Colon (tissue), 2 donors: ENCODE data around the gene CCDC97.
"Not testable (repeated sequence)": the region's sequence is repeated elsewhere in the genome, so short reads cannot be mapped to it uniquely, and the experiment has no call there.

Experiments used
- FAIRE-seq: peaks from 2 replicates; lab custom pipeline; 2012; peaks lifted over from hg19 to GRCh38; lab: Jason Lieb, UNC
- donor health status: control.
- donor health status: control.

CCDC97 gene

DNA sequence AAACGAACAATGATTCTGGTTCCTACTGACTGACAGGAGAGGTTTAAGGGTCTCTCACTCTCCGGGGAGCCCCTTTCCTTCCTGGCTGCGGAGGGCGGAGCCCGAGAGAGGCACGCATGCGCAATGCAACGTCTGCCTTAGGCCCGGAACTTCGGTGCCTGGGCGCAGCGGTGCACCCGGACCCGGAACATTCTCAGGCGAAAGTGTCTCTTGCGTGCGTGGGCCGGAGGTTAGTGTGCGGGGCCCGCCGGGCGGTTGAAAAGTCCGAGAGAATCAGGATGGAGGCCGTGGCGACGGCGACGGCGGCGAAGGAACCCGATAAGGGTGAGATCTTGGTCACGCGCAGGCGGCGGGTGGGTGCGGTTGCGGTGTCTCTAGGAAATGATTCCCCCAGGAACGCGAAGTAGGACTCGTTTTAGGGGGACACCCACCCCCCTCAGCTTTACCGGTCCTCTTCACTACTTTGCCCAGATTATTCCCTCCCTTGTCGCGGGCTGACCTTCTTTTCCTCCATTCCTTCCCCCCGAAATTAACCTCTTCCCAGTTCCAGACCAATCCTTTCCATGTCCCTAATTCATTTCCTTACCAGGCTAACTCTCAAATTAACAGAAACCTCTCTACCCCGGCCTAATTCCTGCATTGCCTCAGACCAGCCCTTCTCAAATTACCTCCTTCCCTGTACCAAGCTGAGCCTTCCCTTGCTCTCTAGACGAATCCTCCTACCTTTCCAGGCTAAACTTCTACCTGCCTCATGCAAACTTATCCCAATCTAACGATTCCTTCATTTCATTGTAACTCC lies at the start of gene CCDC97:
Gene CCDC97, plus strand, starts transcription at position 140 of the 799 bp plus-strand sequence. Its CDS starts 139 bp downstream, at position 279.
- no peak for FAIRE-seq

DNA sequence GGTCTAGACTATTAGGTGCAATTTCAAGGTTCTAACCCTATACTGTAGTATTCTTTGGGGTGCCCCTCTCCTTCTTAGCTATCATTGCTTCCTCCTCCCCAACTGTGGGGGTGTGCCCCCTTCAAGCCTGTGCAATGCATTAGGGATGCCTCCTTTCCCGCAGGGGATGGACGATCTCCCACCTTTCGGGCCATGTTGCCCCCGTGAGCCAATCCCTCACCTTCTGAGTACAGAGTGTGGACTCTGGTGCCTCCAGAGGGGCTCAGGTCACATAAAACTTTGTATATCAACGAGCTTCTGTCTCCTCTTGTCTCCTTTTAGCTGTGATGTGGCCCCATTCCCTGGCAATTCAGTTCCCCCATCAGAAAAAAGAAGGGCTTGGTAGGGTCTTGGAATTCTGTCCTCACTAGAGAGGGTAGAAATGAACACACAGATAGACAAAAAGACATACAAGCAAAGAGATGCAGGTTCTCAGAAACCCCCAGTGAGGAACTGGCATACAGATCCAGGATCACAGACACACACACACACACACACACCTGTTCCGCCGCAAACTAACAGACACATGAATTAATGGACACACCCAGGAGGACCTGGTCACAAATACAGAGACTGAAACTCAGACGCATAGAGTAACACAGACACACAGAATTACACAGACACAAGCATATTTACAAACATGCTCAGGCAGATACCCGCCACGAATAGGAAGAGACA lies 48.3 kb upstream of the CCDC97 start:
- no peak for FAIRE-seq

DNA sequence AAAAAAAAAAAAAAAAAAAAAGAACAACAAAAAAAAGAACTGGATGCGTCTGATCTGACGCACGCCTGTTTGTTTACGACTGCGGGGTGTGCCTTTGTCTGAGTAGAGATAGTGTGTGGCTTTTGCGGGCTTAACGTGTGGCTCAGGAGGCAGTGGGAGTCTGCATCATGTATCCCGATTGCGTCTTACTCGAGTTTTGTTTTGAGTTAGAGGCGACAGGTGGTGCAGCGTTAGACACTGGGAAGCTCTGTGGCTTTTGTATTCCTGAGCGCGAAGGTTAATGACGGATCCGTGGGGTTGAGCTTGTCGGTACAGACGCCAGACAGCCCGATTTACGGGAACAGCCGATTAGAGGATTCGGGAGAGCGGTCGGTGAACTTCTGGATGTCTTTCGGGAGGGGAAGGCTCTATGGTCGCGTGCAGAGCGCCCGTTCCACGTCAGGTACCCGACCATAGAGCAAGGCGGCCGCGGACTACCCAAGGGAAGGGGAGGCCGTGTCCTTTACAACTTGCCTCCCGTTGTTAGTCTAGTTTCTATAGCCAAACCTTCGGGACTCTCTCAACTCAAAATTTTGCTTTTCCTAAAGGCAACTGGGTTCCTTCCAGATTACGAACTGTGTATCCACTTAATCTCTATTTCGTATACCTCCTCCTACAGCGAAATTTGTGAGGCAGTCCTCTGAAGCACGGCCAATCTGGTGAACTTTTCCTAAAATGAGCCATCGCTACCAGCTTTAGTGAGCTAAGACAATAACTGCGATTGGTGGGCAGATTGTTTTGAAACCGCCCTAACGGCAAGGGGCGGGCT lies 46.7 kb upstream of the CCDC97 start:
- no peak for FAIRE-seq

DNA sequence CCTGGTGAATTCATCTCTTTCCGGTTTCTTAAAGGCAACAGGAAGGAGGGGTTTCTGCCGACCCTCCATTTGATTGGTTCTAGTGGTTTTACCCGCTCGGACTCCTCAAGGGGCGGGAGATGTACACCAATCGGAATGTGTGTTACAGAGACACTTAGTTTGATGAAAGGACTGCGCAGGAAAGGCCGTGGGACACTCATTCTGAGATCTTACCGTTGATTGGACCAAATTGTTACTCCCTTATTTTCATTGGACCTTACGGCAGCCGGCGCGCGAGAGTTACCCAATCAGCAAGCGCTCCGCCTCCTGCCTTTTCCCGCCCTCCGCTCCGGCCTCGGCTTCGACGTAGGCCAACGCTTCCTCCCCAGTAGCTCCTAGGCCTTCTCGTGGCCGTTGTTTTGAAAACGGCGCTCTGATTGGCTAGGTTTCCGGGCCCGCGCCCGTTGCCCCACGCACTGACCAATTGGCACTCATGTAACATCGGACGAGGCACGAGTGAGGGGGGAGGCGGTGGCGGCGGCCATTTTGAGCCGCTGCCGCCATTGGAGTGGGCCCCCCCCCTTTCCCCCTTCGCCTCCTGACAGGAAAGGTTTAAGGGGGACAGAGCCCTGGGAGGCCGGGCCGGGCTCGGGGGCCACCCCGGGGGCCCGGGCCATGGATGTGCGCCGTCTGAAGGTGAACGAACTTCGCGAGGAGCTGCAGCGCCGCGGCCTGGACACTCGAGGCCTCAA lies 46.0 kb upstream of the CCDC97 start, which contains the start of gene HNRNPUL1:
Gene HNRNPUL1, plus strand, starts transcription at position 523 of the 731 bp plus-strand sequence. Its CDS starts 132 bp downstream, at position 655.
- peak; percentile 98 for FAIRE-seq

DNA sequence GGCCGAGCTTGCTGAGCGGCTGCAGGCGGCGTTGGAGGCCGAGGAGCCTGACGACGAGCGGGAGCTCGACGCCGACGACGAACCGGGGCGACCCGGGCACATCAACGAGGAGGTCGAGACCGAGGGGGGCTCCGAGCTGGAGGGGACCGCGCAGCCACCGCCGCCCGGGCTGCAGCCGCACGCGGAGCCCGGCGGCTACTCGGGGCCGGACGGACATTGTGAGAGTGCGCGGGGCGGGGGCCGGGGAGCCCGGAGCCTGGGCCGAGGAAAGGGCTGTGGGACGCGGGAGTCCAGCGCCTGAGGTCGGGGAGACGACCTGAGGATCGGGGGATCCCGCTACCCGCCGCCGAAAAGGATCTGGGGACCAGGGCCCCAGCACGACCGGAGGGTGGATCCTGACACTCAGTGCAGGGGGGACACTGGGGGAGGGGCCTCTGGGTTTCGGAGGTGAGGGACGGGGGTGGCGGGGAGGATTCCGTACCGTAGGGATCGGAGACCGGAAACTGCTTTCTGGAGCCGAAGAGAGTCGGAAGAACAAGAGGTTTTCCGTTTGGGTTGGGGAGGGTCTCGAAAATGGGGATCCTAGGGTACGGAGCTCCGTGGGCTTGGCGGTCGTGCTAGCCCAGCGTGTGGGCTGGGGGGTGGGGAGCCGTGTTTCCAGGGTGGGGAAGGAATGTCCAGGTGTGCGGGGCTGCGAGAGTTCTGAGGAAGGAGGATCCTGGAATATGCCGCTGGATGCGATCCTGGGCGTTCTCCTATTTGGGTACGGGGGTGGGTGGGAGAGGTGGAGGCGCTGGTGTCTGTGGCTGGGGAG lies 45.2 kb upstream of the CCDC97 start:
- FAIRE-seq = no peak

DNA sequence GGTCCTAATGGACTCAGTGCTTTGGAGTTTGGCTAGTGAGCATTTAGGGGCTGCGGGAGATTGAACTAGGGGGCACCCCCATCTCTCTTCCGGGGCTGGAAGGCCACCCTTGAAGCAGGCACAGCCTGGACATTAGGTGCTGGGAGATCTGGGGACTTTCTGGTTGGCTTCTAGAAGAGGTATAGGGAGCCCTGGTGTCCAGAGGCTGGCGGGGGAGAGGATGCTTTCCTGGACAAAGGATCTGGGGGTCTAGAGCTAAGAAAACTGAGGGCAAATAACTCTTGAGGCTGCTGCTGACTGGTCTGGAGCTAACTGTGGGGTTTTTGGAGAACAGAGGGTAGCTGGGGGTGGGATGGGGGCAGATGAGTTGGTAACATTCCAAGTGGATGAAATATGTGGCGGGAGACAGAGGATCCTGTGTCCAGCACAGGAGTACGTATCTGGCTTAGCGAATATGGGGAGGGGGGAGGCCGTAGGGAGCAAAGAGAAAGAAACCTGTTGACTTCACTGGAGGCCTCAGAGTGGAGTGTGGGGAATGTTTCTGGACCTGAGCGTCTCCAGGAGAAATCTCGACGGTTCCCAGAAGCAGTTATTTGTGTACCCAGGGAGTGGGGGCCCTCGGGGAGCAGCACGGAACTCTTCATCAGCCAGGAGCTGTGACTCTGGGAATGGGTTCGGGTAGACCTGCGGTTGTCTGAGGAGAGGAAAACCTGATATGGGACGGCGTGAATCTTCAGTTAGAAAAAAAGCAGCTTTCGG lies 44.4 kb upstream of the CCDC97 start:
- FAIRE-seq = no peak

DNA sequence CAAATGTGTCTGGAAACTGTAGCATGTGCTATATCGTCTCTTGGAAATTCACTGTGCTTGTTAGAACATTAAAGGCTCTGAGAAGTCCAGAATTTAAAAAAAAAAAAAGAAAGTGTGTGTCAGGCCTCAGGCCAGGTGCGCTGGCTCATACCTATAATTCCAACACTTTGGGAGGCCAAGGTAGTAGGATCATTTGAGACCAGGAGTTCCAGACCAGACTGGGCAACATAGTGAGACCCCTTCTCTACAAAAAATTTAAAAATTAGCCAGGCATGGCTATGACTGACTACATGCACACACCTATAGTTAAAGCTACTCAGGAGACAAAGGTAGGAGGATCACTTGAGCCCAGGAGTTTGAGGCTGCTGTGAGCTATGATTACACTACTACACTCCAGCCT lies 40.9 kb upstream of the CCDC97 start:
- no peak for FAIRE-seq

DNA sequence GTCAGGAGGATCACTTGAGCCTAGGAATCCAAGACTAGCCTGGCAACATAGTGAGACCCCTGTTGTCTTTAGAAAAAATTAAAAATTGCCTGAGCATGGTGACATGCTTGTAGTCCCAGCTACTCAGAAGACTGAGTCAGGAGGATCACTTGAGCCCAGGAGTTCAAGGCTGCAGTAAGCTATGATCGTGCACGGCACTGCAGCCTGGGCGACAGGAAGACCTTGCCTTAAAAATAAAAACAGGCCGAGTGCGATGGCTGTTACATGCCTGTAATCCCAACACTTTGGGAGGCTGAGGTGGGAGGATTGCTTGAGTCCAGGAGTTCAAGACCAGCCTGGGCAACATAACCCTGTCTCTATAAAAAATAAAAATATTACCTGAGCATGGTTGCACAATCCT lies 40.4 kb upstream of the CCDC97 start:
- no peak for FAIRE-seq

DNA sequence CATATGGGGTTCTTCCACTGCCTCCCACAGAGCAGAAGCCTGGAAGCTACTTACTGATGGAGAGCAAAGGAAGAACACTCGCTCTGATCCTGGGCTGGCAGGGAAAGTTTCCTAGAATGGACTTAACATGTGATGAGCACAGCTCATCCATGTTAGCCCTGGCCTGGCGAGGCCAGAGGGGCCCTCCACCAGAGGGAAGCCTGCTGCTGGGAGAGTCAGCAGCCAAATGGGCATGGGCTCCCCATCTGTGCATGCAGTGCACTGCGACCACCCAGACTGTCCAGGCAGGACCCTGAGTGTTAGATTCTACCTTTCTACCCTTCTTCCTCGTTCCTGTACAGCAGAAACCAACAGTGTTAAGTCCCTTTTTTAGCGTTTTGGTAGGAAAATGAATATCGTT lies 36.9 kb upstream of the CCDC97 start:
- FAIRE-seq = no peak

DNA sequence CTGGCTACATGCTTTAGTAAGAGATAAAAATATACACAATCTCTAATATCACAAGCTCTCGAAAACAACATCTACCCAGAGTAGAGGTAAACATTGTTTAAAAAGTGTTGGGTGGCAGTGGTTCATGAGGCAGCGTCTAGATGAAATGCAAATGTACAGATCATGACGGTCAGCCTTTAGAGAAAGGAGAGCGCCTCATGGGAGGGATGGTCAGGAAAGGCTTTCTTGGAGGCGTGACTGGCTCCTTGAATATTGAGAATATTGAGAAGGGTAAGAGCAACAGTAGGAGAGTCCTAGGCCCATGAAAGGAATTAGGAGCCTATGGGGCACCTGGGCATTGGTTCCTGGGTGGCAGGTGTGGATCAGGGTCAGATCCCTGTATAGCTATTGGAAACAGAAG lies 35.2 kb upstream of the CCDC97 start:
- FAIRE-seq = no peak

DNA sequence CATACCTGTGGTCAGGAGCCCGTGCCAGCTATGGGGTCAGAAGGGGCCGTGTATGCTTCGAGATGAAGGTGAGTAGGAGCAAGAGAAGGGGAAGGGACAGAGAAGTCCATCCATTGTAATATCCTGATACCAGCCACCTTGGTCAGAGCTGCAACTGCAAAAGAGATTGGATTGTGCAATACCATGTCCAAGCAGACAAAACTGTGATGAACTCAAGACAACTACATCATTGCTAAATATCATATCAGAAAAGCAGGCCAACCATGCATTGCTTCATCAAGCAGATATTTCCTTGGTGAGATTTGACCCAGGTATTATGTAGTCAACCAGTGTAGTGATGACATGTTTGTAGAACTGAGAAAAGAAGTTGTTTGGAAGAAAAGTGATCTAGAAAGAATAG lies 33.7 kb upstream of the CCDC97 start:
- FAIRE-seq = no peak

DNA sequence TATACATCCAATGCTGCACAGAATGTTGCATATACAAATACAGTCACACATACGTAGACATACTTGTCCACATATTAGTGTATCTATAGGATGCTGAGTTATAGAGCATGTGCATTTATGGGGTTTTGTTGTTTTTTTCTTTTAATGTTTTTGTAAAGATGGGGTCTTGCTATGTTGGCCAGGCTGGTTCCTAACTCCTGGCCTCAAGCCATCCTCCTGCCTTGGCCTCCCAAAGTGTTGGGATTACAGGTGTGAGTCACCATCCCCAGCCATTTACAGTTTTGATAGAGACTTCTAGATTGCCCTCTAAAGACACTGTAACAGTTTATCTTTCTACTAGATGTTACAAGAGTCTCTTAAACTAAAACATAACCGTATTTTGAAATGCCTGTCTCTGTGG lies 31.5 kb upstream of the CCDC97 start:
- FAIRE-seq = no peak

DNA sequence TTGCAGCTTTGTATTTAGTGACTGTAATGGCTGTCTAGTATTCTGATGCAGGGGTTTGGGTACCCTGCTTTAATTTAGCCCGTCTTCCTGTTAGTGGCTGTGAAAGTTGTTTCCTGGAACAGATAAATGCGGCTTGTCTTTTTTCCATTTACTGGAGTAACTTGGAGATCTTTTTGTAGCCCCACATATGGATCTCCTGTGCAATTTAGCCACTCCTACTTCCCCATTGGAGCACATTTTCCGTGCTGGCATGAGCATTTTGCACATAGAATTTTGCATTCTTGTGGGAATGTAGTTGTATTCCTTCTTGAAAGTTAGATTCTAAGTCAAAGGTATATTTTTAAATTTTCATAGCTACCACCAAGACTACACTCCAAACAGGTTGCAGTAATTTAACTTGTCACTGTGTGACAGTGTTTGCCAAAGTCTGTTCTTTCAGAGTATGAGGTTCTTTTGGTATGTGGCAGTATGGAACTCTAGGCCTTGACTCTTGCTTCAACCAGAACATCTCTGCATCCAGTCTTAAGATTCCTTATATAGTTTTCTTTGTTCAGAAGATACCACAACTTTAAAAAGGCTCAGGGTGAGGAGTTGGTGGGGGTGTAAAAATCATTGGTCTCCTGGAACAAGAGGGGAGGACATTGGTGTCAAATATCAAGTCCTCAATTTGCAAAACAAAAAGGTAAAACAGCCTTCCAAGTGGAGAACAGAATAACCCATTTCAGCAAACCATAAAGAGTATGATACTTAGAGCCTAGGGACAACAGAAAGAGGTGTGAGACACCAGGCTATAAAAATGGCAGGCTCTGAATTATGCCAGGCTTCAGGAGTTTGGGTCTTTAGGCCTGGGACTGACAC lies 21.1 kb upstream of the CCDC97 start:
- FAIRE-seq = no peak

DNA sequence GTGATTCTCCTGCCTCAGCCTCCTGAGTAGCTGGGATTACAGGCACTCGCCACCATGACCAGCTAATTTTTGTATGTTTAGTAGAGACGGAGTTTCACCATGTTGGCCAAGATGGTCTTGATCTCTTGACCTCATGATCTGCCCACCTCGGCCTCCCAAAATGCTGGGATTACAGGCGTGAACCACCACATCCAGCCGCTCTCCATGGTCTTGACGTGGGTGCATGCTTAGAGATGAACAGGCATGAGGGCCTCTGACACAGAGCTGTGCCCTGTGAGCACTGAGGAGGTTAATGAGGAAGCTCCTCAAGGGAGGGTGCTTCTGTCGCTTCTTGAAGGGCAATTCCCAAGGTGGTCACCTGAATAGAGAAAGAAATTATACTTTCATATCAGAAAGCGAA lies 20.2 kb upstream of the CCDC97 start:
- FAIRE-seq = not testable (repeated sequence)

DNA sequence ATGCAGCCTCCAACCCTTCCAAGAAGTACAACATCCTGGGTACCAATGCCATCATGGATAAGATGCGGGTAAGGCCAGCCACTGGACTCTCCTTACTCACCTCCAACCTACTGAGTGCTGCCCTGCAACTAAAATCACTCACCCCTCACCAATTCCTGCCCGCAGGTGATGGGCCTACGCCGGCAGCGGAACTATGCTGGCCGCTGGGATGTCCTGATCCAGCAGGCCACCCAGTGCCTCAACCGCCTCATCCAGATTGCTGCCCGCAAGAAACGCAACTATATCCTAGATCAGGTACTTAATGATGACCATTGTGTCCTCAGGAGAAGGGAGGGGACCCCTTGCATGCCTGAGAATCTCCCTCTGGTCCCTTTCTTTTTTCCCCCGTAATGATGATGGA lies 15.6 kb upstream of the CCDC97 start:
- no peak for FAIRE-seq

DNA sequence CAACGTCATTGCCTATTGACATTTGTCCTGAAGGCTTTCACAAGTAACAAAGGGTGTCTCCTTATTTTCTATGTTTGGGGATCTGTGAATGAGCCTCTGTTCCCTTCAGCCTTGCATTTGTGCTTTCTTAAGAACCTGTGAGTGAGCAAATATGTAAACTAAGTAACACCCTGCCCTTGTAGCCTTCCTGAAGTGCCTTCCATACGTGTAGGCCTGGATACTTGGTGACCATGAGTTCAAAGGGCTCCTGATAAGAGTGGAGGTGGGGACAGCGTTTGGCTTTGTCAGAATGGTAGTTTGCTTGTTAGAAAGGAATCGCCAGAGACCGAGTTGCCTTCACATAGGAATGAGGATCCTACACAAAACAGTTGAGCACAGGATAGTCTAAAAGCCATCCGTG lies 14.5 kb upstream of the CCDC97 start:
- FAIRE-seq = no peak

DNA sequence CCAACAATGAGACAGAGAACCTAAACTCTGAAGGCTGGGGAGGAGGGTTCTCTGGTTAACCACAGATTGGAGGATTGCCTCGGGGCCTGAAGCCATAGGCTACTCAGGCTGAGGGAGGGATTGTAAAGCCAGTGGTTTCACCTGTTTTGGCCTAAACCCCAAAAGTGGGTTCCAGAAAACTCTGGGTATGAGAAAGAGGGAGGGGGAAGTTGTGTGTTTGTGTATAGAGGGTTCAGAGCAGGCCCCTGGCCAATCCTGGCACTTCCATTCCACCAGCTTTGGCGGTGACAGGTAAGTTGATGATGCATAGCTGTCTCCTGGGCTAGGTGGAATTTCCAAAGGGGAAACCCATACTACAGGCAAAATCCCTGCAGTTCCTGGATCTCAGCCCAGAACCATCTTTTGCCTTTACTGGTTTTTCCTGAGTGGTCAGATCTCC lies 13.5 kb upstream of the CCDC97 start:
- no peak for FAIRE-seq

DNA sequence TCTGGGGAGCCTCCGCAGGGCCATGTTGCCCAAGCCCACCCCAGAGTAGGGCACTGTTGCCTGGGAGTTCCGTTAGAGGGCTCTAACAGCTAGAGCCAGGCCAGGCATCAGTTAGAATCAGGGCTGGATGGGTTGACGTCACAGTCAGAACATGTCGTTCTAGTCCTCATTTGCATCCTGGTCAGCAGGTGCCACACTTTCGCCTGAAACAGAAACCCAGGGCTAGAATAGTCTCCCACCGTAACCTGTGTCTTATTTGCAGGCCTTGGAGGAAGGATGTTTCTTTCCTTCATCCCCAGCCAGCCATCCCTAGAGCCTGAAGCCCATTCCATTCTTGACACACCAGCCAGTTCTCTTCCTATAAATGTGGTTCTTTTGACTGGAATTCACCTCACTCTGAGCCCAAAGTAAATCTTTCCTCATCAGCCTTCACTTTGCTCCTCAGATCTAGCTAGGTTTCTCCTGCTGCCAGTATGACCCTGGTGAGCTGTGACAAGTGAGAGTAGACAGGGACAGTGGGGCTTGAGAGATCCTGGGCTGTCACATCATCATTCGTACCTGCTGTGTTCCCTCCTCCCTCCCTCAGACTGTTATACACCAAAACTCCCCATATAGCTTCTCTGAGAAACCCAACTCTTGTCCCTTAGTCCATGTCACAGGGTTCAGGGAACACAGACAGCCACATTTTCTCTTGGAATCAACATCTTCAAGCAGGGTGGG lies 12.2 kb upstream of the CCDC97 start:
- no peak for FAIRE-seq
